Retinal pigment epithelial cell (primary cell): ENCODE data around the gene YIPF3.
"Not testable (repeated sequence)": the region's sequence is repeated elsewhere in the genome, so short reads cannot be mapped to it uniquely, and the experiment has no call there.

Experiments used
- DNase-seq: peaks from one replicate; pipeline ENCODE4 v3.0.0-alpha.2; 2010; ENCODE audit warnings: low read depth
- H3K4me3 ChIP-seq: 2 replicates; pipeline ENCODE4 v1.5.1; 2011; ENCODE audit warnings: mild to moderate bottlenecking, low read length, control low read depth, moderate library complexity
- CTCF ChIP-seq: conservative IDR thresholded peaks from 2 replicates; pipeline ENCODE4 v1.5.1; 2011; ENCODE audit warnings: low read depth, low read length, control low read depth, inconsistent platforms

Gene YIPF3

GRCh38 chr6:43503443-43503842 is 13.3 kb downstream of the YIPF3 start:
- no peak for DNase-seq
- no peak overlapping the region for H3K4me3 ChIP-seq
- TF ChIP-seq CTCF: no peak

GRCh38 chr6:43502666-43503065 is 14.1 kb downstream of the YIPF3 start:
- H3K4me3 ChIP-seq: no peak overlapping the region
- no peak for TF ChIP-seq CTCF
- DNase-seq: no peak

- DNase-seq: no peak
- H3K4me3 ChIP-seq: no peak overlapping the region
- no peak for TF ChIP-seq CTCF
These were observed 15.8 kb downstream of the YIPF3 start for GRCh38 chr6:43500921-43501320.

GRCh38 chr6:43499028-43499815 is 17.5 kb downstream of the YIPF3 start:
- no peak for TF ChIP-seq CTCF
- no peak overlapping the region for H3K4me3 ChIP-seq
- DNase-seq: no peak

GRCh38 chr6:43498291-43498690 is 18.4 kb downstream of the YIPF3 start:
- not testable (repeated sequence) for H3K4me3 ChIP-seq, DNase-seq

GRCh38 chr6:43497689-43498088 is 19.0 kb downstream of the YIPF3 start:
- H3K4me3 ChIP-seq: no peak overlapping the region
- DNase-seq: no peak
- TF ChIP-seq CTCF: no peak

GRCh38 chr6:43497129-43497396 is 19.7 kb downstream of the YIPF3 start:
- no peak for TF ChIP-seq CTCF
- DNase-seq: no peak
- no peak overlapping the region for H3K4me3 ChIP-seq
